ENCODE data around the gene TH.

Gene TH

DNA sequence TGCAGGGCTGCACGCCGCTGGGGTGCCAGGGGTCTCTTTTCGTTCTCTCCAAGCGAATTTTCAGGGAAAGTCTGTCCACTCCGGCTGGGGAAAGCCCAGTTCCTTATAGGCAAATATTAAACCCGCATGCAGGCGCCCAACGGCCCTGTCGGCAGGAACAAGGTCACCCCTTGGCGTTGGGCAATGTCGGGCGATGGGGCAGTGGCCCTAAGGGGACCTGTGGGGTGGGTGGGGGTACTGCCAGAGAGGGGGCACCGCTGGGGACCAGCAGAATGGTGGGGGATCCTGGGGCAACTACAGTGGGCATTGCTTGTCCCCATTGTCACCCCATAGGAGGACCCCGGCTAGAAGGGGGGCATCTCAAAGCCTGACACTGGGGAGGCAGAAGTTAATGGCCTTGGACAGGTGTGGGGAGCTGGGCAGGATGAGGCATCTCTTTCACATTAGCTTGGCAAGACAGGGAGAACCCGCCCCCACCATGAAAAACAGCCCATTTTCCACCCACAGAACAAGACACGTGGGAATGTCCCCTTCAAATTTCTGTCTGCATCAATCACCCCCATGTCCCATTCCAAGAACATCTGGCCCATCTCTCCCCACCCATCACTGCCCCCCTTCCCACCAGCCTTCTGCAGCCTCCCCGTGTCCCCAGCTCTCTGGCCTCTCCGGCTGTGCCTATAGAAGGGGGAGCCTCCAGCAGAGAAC lies 26.9 kb downstream of the TH start:
- ChIA-PET CTCF (interaction anchor here (1.0 kb wide), 1 partner anchor 451 kb away, joined by 3 read pairs; no protein-coding TSS in a partner anchor), POLR2A (no interaction called here)
- TF ChIP-seq, protein P1, sequence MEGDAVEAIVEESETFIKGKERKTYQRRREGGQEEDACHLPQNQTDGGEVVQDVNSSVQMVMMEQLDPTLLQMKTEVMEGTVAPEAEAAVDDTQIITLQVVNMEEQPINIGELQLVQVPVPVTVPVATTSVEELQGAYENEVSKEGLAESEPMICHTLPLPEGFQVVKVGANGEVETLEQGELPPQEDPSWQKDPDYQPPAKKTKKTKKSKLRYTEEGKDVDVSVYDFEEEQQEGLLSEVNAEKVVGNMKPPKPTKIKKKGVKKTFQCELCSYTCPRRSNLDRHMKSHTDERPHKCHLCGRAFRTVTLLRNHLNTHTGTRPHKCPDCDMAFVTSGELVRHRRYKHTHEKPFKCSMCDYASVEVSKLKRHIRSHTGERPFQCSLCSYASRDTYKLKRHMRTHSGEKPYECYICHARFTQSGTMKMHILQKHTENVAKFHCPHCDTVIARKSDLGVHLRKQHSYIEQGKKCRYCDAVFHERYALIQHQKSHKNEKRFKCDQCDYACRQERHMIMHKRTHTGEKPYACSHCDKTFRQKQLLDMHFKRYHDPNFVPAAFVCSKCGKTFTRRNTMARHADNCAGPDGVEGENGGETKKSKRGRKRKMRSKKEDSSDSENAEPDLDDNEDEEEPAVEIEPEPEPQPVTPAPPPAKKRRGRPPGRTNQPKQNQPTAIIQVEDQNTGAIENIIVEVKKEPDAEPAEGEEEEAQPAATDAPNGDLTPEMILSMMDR (IDR thresholded peaks at IDR 0.05; ENCODE audit: control extremely low read depth, extremely low read depth, low read depth, missing control alignments): no peak
- DNase-seq (ENCODE audit: extremely low spot score): no peak

DNA sequence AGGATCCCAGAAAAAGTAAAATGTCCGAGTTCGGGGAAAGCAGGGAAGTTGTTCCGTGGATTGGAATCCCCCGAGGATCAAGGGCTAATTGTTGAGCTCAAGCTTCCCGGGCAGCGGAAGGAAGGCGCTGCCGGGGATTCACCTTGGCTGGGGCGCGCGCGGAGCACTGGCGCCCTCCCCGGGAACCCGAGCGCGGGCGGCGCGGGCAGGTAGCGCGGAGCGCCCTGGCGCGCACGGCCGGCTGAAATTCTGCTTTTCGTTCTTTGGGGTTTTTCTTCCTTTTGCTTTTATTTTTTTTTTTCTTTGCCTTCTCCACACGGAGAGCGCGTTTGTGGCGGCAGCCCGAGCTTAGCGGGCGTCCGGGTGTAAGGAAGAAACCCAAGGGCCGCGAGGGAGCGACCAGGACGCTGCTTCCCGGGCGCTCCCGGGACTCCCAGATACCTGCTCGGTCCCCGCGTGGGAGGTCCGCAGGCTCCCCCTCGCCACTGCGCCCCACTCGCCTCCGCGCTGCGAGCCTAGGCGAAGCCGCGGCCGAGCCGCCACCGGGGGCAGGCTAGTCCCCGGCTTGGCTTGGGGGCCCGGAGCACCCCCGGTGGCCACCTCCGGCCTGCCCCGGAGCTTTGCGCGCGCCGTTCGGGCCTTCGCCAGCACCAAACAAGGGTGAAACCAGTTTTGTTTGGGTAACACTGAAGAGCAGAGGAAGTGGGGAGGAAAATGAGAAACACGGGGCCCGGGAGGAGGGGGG lies 27.6 kb downstream of the TH start:
- POLR2A ChIA-PET: no interaction called here
- TF ChIP-seq, protein P1 (IDR thresholded peaks at IDR 0.05; ENCODE audit: control extremely low read depth, extremely low read depth, low read depth, missing control alignments): no peak
- CTCF ChIA-PET: interaction anchor here (1.0 to 4.9 kb wide), 3 partner anchors 8 to 450 kb away, joined by 3 to 43 read pairs (median 3); no protein-coding TSS in a partner anchor
- no peak for DNase-seq (ENCODE audit: extremely low spot score)

DNA sequence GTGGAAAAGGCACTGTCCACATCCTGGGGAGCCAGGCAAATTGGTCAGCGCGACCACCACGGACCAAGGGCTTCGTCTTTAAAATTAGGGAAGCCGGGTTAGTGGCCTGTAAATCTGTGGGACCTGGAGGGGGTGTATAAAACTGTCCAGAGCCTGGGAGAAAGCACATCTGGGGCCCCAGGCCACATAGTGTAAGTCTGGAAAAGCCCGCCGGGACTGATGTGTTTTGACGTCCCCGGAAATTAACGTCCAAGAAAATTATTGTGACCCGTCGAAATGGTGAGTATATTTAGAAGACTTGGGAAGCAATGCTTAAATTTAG lies 28.2 kb downstream of the TH start:
- ChIA-PET POLR2A (no interaction called here), CTCF (interaction anchor here (1.0 to 4.9 kb wide), 5 partner anchors 8 to 449 kb away, joined by 3 to 43 read pairs (median 4); no protein-coding TSS in a partner anchor)

DNA sequence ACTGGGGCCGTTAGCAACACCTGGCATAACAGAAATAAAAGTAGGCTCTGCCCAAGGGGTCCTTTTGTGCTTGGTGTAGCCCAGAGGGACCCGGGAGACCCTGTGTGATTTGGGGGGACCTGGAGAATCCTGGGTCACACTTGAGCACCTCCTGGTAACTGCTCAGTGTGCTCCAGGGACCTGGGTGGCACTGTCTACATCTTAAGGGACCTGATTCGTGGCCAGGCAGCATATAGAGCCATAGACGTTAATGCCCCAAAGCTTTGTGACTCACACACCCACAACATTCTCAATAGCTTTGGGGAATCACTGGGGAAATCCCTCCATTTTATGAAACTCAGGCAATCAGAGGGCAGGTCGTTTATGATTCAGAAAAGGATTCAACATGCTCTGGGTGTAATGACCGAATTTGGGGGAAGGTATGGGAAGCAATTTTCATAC lies 28.8 kb downstream of the TH start:
- CTCF ChIA-PET: interaction anchor here (1.0 to 4.9 kb wide), 6 partner anchors 9 to 449 kb away, joined by 3 to 43 read pairs (median 4); no protein-coding TSS in a partner anchor
- peak; percentile 70 for DNase-seq (ENCODE audit: extremely low spot score)
- TF ChIP-seq, protein P1 (IDR thresholded peaks at IDR 0.05; ENCODE audit: control extremely low read depth, extremely low read depth, low read depth, missing control alignments): no peak
- POLR2A ChIA-PET: no interaction called here

More for the DNA sequence above, 28.2 kb downstream of the TH start:
- DNase-seq (ENCODE audit: extremely low spot score): no peak
- TF ChIP-seq, protein P1 (IDR thresholded peaks at IDR 0.05; ENCODE audit: control extremely low read depth, extremely low read depth, low read depth, missing control alignments): no peak

DNA sequence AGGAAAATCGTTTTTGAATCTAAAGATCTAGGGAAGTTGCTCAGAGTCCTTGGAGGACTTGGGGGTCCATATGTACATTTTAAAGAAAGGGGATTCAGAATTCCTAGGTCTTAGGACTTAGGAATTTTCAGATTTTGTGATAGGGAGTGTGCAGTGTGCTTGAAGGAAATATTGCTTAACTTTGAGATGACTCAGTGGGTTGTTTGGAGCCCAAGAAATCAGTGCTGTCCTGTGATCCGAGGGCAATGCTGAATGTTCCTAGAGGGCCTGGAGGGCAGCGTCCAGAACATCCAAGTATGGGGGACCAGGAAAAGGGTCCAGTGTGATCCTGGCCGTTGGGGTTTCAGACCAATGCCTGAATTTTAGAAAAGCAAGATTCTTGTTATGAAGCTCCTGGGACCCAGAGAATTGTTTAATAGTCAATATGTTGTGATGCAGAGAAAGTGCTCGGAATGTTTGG lies 29.3 kb downstream of the TH start:
- ChIA-PET CTCF (interaction anchor here (0.8 to 4.9 kb wide), 6 partner anchors 9 to 490 kb away, joined by 3 to 43 read pairs (median 4); no protein-coding TSS in a partner anchor), POLR2A (no interaction called here)
- TF ChIP-seq, protein P1 (IDR thresholded peaks at IDR 0.05; ENCODE audit: control extremely low read depth, extremely low read depth, low read depth, missing control alignments): no peak
- no peak for DNase-seq (ENCODE audit: extremely low spot score)
